B cell (primary cell): Measurements from ENCODE around the gene JAG2. TPM values are rescaled to one million over a fixed set of nuclear protein-coding genes. Genes with fewer than 3 reads are reported as not detected.

Experiments used
- ATAC-seq: fragments of 200-7000 bp; cut with Tn5 transposase; one replicate; pipeline ENCODE4 v1.10.0; 2021; ENCODE audit warnings: low read depth, mild to moderate bottlenecking, moderate number of reproducible peaks, moderate library complexity
- CTCF ChIA-PET: fragments of 350-600 bp; sonication (Branson Sonifier 250); formaldehyde crosslinking; loops from one replicate; lab custom pipeline; 2021; ENCODE audit warnings: antibody characterized with exemption, inconsistent platforms; lab: Charles Lee
- POLR2A ChIA-PET: fragments of 350-600 bp; sonication (Branson Sonifier 250); formaldehyde crosslinking; loops from one replicate; lab custom pipeline; 2021; ENCODE audit warnings: antibody characterized with exemption; lab: Charles Lee
- DNase-seq: peaks from one replicate; pipeline ENCODE4 v3.0.0; 2013
- H2AFZ ChIP-seq: 2 replicates; pipeline ENCODE4 v1.6.1; 2012; ENCODE audit warnings: mild to moderate bottlenecking, low read depth, low read length; ENCODE audit not compliant: insufficient read depth, poor library complexity, severe bottlenecking
- H3K27ac ChIP-seq, 2 donors: 1 replicate in 1 of 2; 2 replicates in 1 of 2; pipeline ENCODE4 v1.5.1; 2012 to 2013; ENCODE audit warnings: low read length in 2 of 2, mild to moderate bottlenecking in 2 of 2, moderate library complexity in 1 of 2
- H3K27me3 ChIP-seq, 4 experiments: fragments of 200-600 bp in 1 of 4; sonication (generic) in 1 of 4; replicated peaks in 1 of 4; 1 replicate in 2 of 4; 2 replicates in 2 of 4; pipeline versions ENCODE4 v1.6.1 to v1.7.0; 2013 to 2016; ENCODE audit warnings: low read length in 3 of 4, mild to moderate bottlenecking in 2 of 4, mixed read lengths in 1 of 4, moderate library complexity in 1 of 4; ENCODE audit not compliant: insufficient read depth in 4 of 4, control insufficient read depth in 3 of 4; ENCODE audit errors: control extremely low read depth in 1 of 4
- H3K36me3 ChIP-seq, 2 experiments: replicated peaks in 1 of 2; 1 replicate in 1 of 2; 2 replicates in 1 of 2; pipeline versions ENCODE4 v1.6.1 to v1.7.1; 2013; ENCODE audit warnings: low read length in 1 of 2; ENCODE audit not compliant: insufficient read depth in 2 of 2, control insufficient read depth in 1 of 2; ENCODE audit errors: control extremely low read depth in 1 of 2, extremely low read depth in 1 of 2
- H3K4me1 ChIP-seq, 2 donors: fragments of 200-600 bp in 1 of 2; sonication (generic) in 1 of 2; 1 replicate in 1 of 2; 2 replicates in 1 of 2; pipeline versions ENCODE4 v1.5.1 to v1.6.1; 2013 to 2017; ENCODE audit warnings: low read length in 2 of 2; ENCODE audit not compliant: control insufficient read depth in 2 of 2, insufficient read depth in 2 of 2
- H3K4me2 ChIP-seq: replicated peaks from 2 replicates; pipeline ENCODE3; 2012; ENCODE audit warnings: mild to moderate bottlenecking, low read depth, low read length; ENCODE audit not compliant: poor library complexity, severe bottlenecking
- H3K4me3 ChIP-seq, 5 experiments: fragments of 200-600 bp in 1 of 5; sonication (generic) in 1 of 5; 1 replicate in 3 of 5; 2 replicates in 2 of 5; pipeline versions ENCODE4 v1.5.1 to v1.7.0; 2011 to 2016; ENCODE audit warnings: low read length in 4 of 5, mild to moderate bottlenecking in 4 of 5, low read depth in 2 of 5, control low read depth in 1 of 5, moderate library complexity in 1 of 5; ENCODE audit not compliant: insufficient read depth in 1 of 5; ENCODE audit errors: control extremely low read depth in 1 of 5, extremely low read depth in 1 of 5
- H3K79me2 ChIP-seq: fragments of 200-600 bp; sonication (generic); one replicate; pipeline ENCODE4 v1.6.0; 2016; ENCODE audit warnings: low read length; ENCODE audit not compliant: control insufficient read depth, insufficient read depth
- H3K9ac ChIP-seq: fragments of 200-600 bp; sonication (generic); 2 replicates; pipeline ENCODE4 v1.6.1; 2017; ENCODE audit warnings: mild to moderate bottlenecking, low read length, moderate library complexity
- H3K9me3 ChIP-seq, 3 donors: one replicate each; pipeline versions ENCODE4 v1.6.1 to v1.7.1; 2013; ENCODE audit warnings: low read length in 2 of 3; ENCODE audit not compliant: control insufficient read depth in 2 of 3, insufficient read depth in 1 of 3; ENCODE audit errors: control extremely low read depth in 1 of 3
- H4K20me1 ChIP-seq: 2 replicates; pipeline ENCODE4 v1.6.0; 2012; ENCODE audit warnings: mild to moderate bottlenecking, low read length; ENCODE audit not compliant: insufficient read depth, control insufficient read depth, poor library complexity, severe bottlenecking
- H3K27ac Mint-ChIP-seq: one replicate; pipeline ENCODE4 v1.8.0; 2021; ENCODE audit warnings: mixed read lengths
- H3K27me3 Mint-ChIP-seq: one replicate; pipeline ENCODE4 v1.8.0; 2021; ENCODE audit warnings: mixed read lengths
- H3K4me1 Mint-ChIP-seq: one replicate; pipeline ENCODE4 v1.8.0; 2021; ENCODE audit warnings: mixed read lengths
- H3K4me3 Mint-ChIP-seq: one replicate; pipeline ENCODE4 v1.8.0; 2021; ENCODE audit warnings: mixed read lengths
- H3K9me3 Mint-ChIP-seq: one replicate; pipeline ENCODE4 v1.8.0; 2022; ENCODE audit warnings: mixed read lengths; ENCODE audit not compliant: insufficient read depth
- CTCF ChIP-seq: fragments of 200-600 bp; IDR thresholded peaks from one replicate; pipeline ENCODE4 v1.8.0; 2022; ENCODE audit warnings: antibody characterized with exemption, mild to moderate bottlenecking
- EZH2 ChIP-seq: IDR thresholded peaks from 2 replicates; pipeline ENCODE4 v1.6.1; 2012; ENCODE audit warnings: borderline replicate concordance, low read depth, mild to moderate bottlenecking, moderate library complexity, low read length; ENCODE audit not compliant: insufficient read depth, poor library complexity, severe bottlenecking
- WGBS: methylation state at CpG from one replicate; pipeline ENCODE4 v1.1.5; 2013; ENCODE audit warnings: missing lambda C conversion rate; ENCODE audit not compliant: insufficient coverage; 5-methylcytosine and 5-hydroxymethylcytosine counted together
- intact Hi-C: fragments of 100-400 bp; cut with micrococcal nuclease; formaldehyde crosslinking; loops from one replicate; pipeline ENCODE4 v1.10.0; 2022
- polyA plus RNA-seq: library from polyadenylated mRNA; depleted of rRNA; stranded (reverse); fragments of >200 nt; gene quantifications from 2 replicates; pipeline ENCODE4 v1.2.3, GENCODE V29; 2012
- total RNA-seq, 2 donors: library from RNA; stranded (reverse); fragments of 120-200 nt in 1 of 2; gene quantifications; 1 replicate in 1 of 2; 2 replicates in 1 of 2; pipeline versions ENCODE4 v1.2.3 to v1.2.4, GENCODE V29; 2013 to 2022

JAG2 gene
- total and polyA plus RNA-seq, 2 donors (not counting 1 experiment from before 2014, with no cell fraction given): 0.27 to 0.34 TPM

- TF ChIP-seq EZH2 (no peak), CTCF (no peak)
- CTCF ChIA-PET: no interaction called here
- H3K27me3 Mint-ChIP-seq: no peaks in the 10 kb centered on the region
- ATAC-seq (no peak), DNase-seq (no peak)
- no peaks in the 10 kb centered on the region for H3K4me1 ChIP-seq
- H3K4me3 ChIP-seq: no peak overlapping the region
- no peaks in the 10 kb centered on the region for H3K9me3 Mint-ChIP-seq
- no peak overlapping the region for H2AFZ ChIP-seq
- H3K27me3 ChIP-seq: no peaks in the 10 kb centered on the region
- H3K4me1 Mint-ChIP-seq: no peaks in the 10 kb centered on the region
- no peak overlapping the region for H3K4me3 Mint-ChIP-seq
- no peaks in the 10 kb centered on the region for H4K20me1 ChIP-seq
- H3K79me2 ChIP-seq: no peaks in the 10 kb centered on the region
- intact Hi-C loops: no loop called here
- H3K27ac Mint-ChIP-seq: no peak overlapping the region
- no peak overlapping the region for H3K27ac ChIP-seq
- H3K36me3 ChIP-seq: no peaks in the 10 kb centered on the region
- POLR2A ChIA-PET: no interaction called here
- no peak overlapping the region for H3K4me2 ChIP-seq
- WGBS: 92% methylated on average over 40 of the region's 40 CpGs
- no peak overlapping the region for H3K9ac ChIP-seq
- H3K9me3 ChIP-seq: peaks cover 0 to 2% (median 0%) of the 10 kb centered on the region in 3 donors
Measured at GRCh38 chr14:105146181-105146975, 22.2 kb downstream of the JAG2 start.
